SH-SY5Y (cell line): ENCODE results near the gene ZBTB7C.

ENCODE experiments used
- GATA2 ChIP-seq: IDR thresholded peaks from 2 replicates; pipeline ENCODE4 v1.6.1; 2011; ENCODE audit warnings: mild to moderate bottlenecking, low read depth, low read length
- GATA3 ChIP-seq: IDR thresholded peaks from 2 replicates; pipeline ENCODE4 v1.6.1; 2011; ENCODE audit warnings: low read depth, mild to moderate bottlenecking, low read length, moderate library complexity

ZBTB7C gene

GRCh38 chr18:48408727-48409590, at the start of gene ZBTB7C:
TSS of gene ZBTB7C (minus strand) at chr18:48409383.
- TF ChIP-seq GATA2, result no peak
- TF ChIP-seq GATA3, result no peak

- TF ChIP-seq GATA2, result no peak
These were observed 47.7 kb upstream of the ZBTB7C start for GRCh38 chr18:48456838-48457237.

- TF ChIP-seq GATA3 (no peak), GATA2 (no peak)
These were observed 46.6 kb upstream of the ZBTB7C start for GRCh38 chr18:48455555-48456478.

GRCh38 chr18:48454261-48454757, 45.1 kb upstream of the ZBTB7C start:
- TF ChIP-seq GATA2, result no peak
- no peak for TF ChIP-seq GATA3

- TF ChIP-seq GATA2, result no peak
- TF ChIP-seq GATA3, result no peak
These were observed 44.3 kb upstream of the ZBTB7C start for GRCh38 chr18:48453330-48454066.

- no peak for TF ChIP-seq GATA3
- TF ChIP-seq GATA2, result no peak
These were observed 43.7 kb upstream of the ZBTB7C start for GRCh38 chr18:48452861-48453323.

GRCh38 chr18:48450685-48451084, 41.5 kb upstream of the ZBTB7C start:
- TF ChIP-seq GATA3 (no peak), GATA2 (no peak)

- TF ChIP-seq GATA3 (no peak), GATA2 (no peak)
These were observed 37.5 kb upstream of the ZBTB7C start for GRCh38 chr18:48446582-48447225.

- TF ChIP-seq GATA2 (no peak), GATA3 (no peak)
These were observed 36.4 kb upstream of the ZBTB7C start for GRCh38 chr18:48445540-48445939.

GRCh38 chr18:48442761-48443160, 33.6 kb upstream of the ZBTB7C start:
- TF ChIP-seq GATA3 (no peak), GATA2 (no peak)

GRCh38 chr18:48441405-48441881, 32.3 kb upstream of the ZBTB7C start:
- no peak for TF ChIP-seq GATA3
- TF ChIP-seq GATA2, result no peak

GRCh38 chr18:48440924-48441323, 31.7 kb upstream of the ZBTB7C start:
- no peak for TF ChIP-seq GATA2
- no peak for TF ChIP-seq GATA3

- TF ChIP-seq GATA3, result no peak
- no peak for TF ChIP-seq GATA2
These were observed 27.7 kb upstream of the ZBTB7C start for GRCh38 chr18:48436907-48437306.
